HG02642 (cell line): Measurements from ENCODE around the gene PPBP.

Experiments
- ATAC-seq: cut with Tn5 transposase; IDR thresholded peaks from one replicate; pipeline ENCODE4 v1.9.1; 2021; ENCODE audit warnings: mild to moderate bottlenecking; ENCODE audit not compliant: unreplicated experiment, poor library complexity

Gene PPBP, protein sequence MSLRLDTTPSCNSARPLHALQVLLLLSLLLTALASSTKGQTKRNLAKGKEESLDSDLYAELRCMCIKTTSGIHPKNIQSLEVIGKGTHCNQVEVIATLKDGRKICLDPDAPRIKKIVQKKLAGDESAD

GRCh38 chr4:73988061-73988460 lies at the start of gene PPBP:
TSS of gene PPBP (minus strand) at chr4:73988190. CDS start at chr4:73988103, 87 bp downstream.
- ATAC-seq = no peak

DNA sequence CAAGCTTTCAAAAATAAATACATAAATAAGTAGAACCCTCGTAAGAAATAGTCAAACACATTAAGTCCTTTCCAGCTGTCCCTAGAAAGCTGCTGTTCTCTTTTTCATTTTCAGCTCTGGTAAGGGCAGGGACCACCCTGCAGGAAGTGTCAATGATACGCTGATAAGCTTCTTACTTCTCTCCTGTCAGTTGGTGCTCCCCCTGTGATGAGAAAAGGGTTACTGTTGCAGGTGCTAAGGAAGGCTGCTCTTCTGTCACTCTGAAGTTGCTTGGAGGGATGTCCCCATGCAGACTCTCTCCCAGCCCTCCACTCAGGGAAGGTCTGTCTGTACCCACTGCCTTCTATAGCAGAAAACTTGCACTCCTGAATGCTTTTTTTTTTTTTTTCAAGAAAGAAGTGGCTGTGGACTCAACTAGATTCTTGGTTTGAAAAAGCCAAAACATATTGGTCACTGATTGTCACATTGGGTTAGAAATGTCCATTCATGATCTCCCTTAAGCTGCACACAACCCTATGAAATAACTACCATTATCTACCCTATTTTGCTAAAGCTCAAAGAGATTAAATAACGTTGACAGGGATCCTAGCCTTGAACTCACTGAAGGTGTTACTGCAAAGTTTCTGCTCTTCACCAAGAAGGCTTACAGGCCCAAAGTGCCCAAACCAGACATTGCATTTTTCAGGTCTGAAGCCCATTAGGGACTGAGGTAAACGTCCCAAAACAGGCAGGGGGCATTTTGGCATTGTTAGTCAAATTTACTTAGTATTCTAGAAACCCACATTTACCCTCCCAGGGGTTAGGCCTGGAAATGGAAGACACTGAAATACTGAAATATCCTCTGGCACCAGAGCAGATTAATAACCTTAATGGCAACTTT lies 49.3 kb upstream of the PPBP start:
- no peak for ATAC-seq

DNA sequence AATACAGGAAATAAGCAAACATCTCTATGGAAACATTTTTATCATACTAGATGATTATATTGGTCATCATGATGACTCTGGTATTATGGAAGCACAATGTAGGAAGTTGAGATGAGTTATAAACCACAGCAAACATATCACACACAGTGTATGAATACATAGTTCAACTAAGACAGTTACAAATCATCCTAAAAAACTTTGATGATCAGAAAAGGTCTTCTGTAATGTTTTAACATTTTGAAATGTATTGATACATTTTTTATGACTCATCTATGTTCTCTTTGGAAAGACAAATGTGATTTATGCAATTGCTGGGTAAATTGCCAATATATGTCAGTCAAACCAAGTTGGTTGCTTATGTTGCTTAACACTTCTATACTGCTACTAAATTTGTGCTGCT lies 45.7 kb upstream of the PPBP start:
- no peak for ATAC-seq

DNA sequence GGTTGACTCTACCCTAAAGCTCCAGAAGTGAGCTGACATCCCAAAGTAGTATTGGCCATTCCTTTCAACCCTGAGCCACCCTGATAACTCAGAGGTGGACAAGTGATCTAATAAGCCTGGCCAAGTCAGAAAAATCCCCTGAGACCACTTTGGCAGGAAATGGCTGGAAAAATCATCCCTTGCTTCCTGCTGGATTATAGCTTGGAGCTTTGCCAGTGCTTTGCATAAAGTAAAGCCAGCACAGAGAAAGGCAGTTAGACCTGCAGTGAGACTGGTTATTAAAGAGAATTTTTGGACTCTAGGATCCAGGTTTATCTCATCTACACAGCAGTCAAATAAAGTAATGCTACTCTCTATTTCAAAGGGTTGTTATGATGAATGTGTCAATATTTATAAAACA lies 44.1 kb upstream of the PPBP start:
- no peak for ATAC-seq

DNA sequence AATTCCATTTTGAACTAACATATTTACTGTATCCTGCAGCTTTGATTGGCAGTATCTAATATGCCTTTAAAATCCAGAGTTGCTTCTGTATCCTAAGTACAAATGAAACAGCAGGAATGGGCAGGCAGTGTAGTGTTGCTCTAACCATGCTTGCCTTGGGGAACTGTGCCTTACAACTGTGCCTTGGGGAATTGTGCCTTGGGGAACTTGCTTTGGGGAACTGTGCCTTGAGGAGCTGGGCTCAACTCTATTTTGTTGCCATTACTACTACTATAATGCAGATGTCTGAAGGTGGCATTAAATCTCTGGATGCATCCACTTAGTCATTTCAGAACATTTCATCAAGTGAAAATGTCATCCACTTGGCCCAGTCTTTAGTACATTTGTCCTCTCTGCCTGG lies 43.6 kb upstream of the PPBP start:
- no peak for ATAC-seq

- no peak for ATAC-seq
Measured at GRCh38 chr4:74030285-74030684, 42.3 kb upstream of the PPBP start.

DNA sequence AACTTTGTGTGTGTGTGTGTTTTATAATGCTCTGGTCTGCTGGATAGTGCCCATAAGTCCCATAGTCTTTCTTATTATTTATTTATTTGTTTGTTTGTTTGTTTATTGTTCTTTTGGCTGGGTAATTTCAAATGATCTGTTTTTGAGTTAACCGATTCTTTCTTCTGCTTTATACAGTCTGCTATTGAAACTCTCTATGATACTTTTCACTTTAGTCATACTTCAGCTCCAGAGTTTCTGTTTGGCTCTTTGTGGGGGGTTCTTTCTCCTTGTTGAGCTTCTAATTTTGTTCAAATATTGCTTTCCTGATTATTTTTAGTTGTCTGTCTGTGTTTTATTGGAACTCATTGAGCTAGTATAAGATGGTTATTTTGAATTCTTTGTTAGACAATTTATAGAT lies 40.5 kb upstream of the PPBP start:
- ATAC-seq = no peak

DNA sequence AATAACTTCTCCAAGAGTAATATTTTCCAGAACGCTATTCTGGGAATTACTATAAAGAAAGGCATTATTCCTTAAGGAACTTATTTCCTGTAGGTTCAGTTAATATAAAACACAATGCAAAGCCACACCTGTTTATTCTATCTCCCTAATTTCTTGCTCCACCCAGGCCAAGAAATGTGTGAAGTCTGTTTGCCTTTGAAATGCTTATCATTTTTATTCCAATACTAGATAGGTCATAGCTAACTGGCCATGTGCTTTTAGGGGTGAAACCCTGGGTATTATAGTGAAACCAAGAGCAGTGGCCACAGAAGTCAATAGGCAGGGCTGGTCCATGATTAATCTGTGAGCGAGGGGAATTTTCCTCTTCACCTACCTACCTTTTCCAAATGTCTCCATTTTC lies 35.7 kb upstream of the PPBP start:
- no peak for ATAC-seq

DNA sequence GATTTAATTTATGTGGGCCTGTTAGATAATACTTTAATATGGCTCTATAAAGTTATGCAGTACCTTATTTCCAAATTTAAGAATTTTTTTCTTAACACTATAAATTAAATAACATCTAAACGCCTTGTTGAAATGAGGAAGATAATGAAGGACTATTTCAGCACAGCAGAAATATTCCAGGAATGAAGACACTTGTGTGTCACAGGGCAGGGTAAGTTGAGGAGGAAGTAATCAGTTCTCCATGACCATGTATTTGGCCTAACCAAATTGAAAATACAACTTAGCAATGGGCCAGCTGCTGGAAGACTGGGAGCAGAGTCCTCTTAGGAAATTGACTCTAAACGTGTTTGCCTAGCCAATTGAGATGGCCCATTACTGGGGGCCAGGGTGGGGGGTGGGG lies 33.6 kb upstream of the PPBP start:
- ATAC-seq = no peak

- no peak for ATAC-seq
Measured at GRCh38 chr4:74018771-74019170, 30.8 kb upstream of the PPBP start.

GRCh38 chr4:74018116-74018515 lies 30.1 kb upstream of the PPBP start:
- no peak for ATAC-seq

DNA sequence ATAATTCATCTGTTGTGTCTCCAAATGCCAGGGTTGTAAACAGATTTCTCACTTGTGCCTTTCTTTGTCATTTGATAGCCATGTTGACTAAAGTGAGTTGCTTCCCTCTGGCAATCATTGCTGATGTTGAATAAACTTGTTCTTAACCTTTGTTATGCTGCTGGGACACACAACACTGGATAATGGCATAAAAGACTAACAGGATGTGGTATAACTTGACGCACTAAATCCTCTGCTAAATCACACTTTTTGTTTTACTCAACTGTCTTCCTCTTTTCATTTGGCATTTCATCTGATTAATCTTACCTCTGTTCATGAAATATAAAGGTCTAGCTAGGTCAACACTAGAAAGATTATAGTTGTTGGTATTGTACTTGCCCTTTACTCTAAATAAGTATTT lies 28.1 kb upstream of the PPBP start:
- no peak for ATAC-seq

GRCh38 chr4:74015126-74015780 lies 27.3 kb upstream of the PPBP start:
- no peak for ATAC-seq

GRCh38 chr4:74014332-74014731 lies 26.3 kb upstream of the PPBP start:
- ATAC-seq = no peak

- no peak for ATAC-seq
Measured at GRCh38 chr4:74013264-74013663, 25.3 kb upstream of the PPBP start.

GRCh38 chr4:74012130-74012529 lies 24.1 kb upstream of the PPBP start:
- no peak for ATAC-seq

- ATAC-seq = no peak
Measured at GRCh38 chr4:74009307-74009706, 21.3 kb upstream of the PPBP start.

GRCh38 chr4:74006009-74006476 lies 18.1 kb upstream of the PPBP start:
- ATAC-seq = no peak

- ATAC-seq = no peak
Measured at GRCh38 chr4:74005528-74005927, 17.5 kb upstream of the PPBP start.

DNA sequence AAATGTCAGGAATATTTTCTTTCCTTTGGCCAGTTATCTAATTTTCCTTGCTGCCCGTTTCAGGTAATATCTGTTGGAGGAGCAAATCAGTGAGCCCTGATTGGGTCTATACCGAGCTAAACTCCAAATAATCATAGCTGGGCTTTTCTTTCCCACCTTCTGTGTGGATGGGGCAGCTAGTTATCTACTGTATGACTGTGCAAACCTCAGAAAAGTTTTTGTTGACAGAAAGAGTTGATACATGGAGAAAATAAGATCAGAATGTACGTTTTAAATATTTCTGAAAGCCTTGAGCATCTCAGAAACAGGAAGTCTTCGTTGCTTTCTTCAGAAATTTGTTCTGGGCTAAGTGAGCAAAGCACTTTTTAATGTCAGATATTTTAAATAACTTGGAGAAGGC lies 16.7 kb upstream of the PPBP start:
- ATAC-seq = no peak

DNA sequence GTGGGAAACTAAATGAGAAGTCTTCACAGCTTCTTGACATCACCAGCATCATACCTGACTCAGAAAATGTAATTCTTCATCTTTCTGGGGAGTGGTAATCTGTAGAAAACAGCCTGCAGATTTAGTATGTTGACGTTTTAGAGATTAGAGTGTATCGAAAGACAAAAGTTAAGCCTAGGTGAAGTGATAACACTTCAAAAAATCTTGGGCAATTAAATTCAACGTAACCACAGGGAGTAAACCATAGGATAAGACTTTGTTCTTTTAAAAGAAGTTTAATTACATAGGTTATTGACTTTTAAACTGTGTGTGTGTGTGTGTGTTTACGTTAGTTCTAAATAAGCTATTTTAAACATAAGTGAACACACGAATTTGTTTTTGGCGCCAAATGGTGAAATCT lies 12.3 kb upstream of the PPBP start:
- ATAC-seq = no peak
